Endothelial cell (in vitro differentiated cells): ENCODE results near the gene RAB11FIP4. TPM values are rescaled to one million over a fixed set of nuclear protein-coding genes. Genes with fewer than 3 reads are reported as not detected.

Source experiments
- DNase-seq: peaks from one replicate; pipeline ENCODE4 v3.0.0; 2021; ENCODE audit warnings: low spot score
- H3K27ac Mint-ChIP-seq: one replicate; pipeline ENCODE4 v1.8.0; 2021; ENCODE audit warnings: mixed read lengths, inconsistent platforms; ENCODE audit not compliant: unreplicated experiment
- H3K27me3 Mint-ChIP-seq: one replicate; pipeline ENCODE4 v1.8.0; 2021; ENCODE audit warnings: mild to moderate bottlenecking, moderate library complexity, mixed read lengths, inconsistent platforms; ENCODE audit not compliant: unreplicated experiment
- H3K36me3 Mint-ChIP-seq: one replicate; pipeline ENCODE4 v1.8.0; 2021; ENCODE audit warnings: mild to moderate bottlenecking, low read depth, mixed read lengths, inconsistent platforms; ENCODE audit not compliant: unreplicated experiment
- H3K4me1 Mint-ChIP-seq: one replicate; pipeline ENCODE4 v1.8.0; 2021; ENCODE audit warnings: mild to moderate bottlenecking, mixed read lengths, inconsistent platforms; ENCODE audit not compliant: unreplicated experiment
- H3K4me3 Mint-ChIP-seq: one replicate; pipeline ENCODE4 v1.8.0; 2021; ENCODE audit warnings: mild to moderate bottlenecking, mixed read lengths, inconsistent platforms; ENCODE audit not compliant: unreplicated experiment
- H3K9me3 Mint-ChIP-seq: one replicate; pipeline ENCODE4 v1.8.0; 2021; ENCODE audit warnings: mixed read lengths, inconsistent platforms; ENCODE audit not compliant: unreplicated experiment
- total RNA-seq: library from RNA; stranded (reverse); fragmentation: NEBNext Ultra II Directional; extraction: Animal tissue kit (Norgen Biotek cat#: 25700); gene quantifications from one replicate; pipeline ENCODE4 v1.2.1, GENCODE V29; 2021; ENCODE audit not compliant: unreplicated experiment
- TF ChIP-seq, protein P1 (sequence below): fragments of 200-600 bp; sonication (generic); IDR thresholded peaks from one replicate; pipeline ENCODE4 v1.5.0; 2021; ENCODE audit warnings: antibody characterized with exemption; ENCODE audit not compliant: unreplicated experiment

RAB11FIP4 gene
- total RNA-seq, 1 donor from 2014 or later: 0.92 TPM

- H3K4me1 Mint-ChIP-seq: peaks cover 3% of the 10 kb centered on the region
- no peak overlapping the region for H3K4me3 Mint-ChIP-seq
- TF ChIP-seq, protein P1, sequence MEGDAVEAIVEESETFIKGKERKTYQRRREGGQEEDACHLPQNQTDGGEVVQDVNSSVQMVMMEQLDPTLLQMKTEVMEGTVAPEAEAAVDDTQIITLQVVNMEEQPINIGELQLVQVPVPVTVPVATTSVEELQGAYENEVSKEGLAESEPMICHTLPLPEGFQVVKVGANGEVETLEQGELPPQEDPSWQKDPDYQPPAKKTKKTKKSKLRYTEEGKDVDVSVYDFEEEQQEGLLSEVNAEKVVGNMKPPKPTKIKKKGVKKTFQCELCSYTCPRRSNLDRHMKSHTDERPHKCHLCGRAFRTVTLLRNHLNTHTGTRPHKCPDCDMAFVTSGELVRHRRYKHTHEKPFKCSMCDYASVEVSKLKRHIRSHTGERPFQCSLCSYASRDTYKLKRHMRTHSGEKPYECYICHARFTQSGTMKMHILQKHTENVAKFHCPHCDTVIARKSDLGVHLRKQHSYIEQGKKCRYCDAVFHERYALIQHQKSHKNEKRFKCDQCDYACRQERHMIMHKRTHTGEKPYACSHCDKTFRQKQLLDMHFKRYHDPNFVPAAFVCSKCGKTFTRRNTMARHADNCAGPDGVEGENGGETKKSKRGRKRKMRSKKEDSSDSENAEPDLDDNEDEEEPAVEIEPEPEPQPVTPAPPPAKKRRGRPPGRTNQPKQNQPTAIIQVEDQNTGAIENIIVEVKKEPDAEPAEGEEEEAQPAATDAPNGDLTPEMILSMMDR: no peak
- DNase-seq: no peak
- no peaks in the 10 kb centered on the region for H3K9me3 Mint-ChIP-seq
- H3K36me3 Mint-ChIP-seq: no peaks in the 10 kb centered on the region
- H3K27me3 Mint-ChIP-seq: peaks cover 3% of the 10 kb centered on the region
- H3K27ac Mint-ChIP-seq: no peak overlapping the region
Measured at GRCh38 chr17:31466096-31466760, 74.8 kb downstream of the RAB11FIP4 start.

- H3K4me3 Mint-ChIP-seq: no peak overlapping the region
- no peaks in the 10 kb centered on the region for H3K36me3 Mint-ChIP-seq
- peaks cover 3% of the 10 kb centered on the region for H3K27me3 Mint-ChIP-seq
- H3K9me3 Mint-ChIP-seq: no peaks in the 10 kb centered on the region
- TF ChIP-seq, protein P1: no peak
- peaks cover 3% of the 10 kb centered on the region for H3K4me1 Mint-ChIP-seq
- no peak for DNase-seq
- H3K27ac Mint-ChIP-seq: no peak overlapping the region
Measured at GRCh38 chr17:31467502-31468256, 76.2 kb downstream of the RAB11FIP4 start.

- Mint-ChIP-seq H3K4me1 (peaks cover 3% of the 10 kb centered on the region), H3K4me3 (no peak overlapping the region), H3K9me3 (no peaks in the 10 kb centered on the region), H3K27me3 (peaks cover 5% of the 10 kb centered on the region), H3K27ac (no peak overlapping the region), H3K36me3 (no peaks in the 10 kb centered on the region)
- no peak for DNase-seq
- TF ChIP-seq, protein P1: no peak
Measured at GRCh38 chr17:31469959-31470358, 78.5 kb downstream of the RAB11FIP4 start.

GRCh38 chr17:31470592-31470991 is 79.1 kb downstream of the RAB11FIP4 start:
- Mint-ChIP-seq H3K27me3 (peaks cover 5% of the 10 kb centered on the region), H3K4me3 (no peak overlapping the region), H3K9me3 (no peaks in the 10 kb centered on the region), H3K36me3 (no peaks in the 10 kb centered on the region), H3K27ac (no peak overlapping the region), H3K4me1 (peaks cover 3% of the 10 kb centered on the region)
- no peak for DNase-seq
- TF ChIP-seq, protein P1: no peak

DNA sequence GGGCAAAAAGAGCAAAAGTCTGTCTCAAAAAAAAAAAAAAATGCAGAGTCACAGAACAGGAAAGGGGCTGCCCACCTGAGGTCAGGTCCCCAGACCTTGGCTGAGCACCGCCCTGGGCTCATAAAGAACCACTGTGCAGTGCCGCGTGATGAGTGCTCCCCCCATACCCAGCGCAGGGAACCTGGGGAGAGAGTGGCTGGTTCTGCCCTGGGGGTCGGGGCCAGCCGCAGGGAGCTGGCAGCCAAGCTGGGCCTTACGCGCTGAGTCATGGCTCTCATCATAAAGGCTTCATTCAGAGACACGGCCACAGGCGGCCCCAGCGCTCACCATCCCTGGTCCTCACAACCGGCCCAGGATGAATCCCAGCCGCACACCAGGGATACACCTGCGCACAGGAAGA is 80.7 kb downstream of the RAB11FIP4 start:
- Mint-ChIP-seq H3K36me3 (no peaks in the 10 kb centered on the region), H3K4me1 (peaks cover 3% of the 10 kb centered on the region), H3K27ac (no peak overlapping the region), H3K27me3 (peaks cover 2% of the 10 kb centered on the region), H3K9me3 (no peaks in the 10 kb centered on the region), H3K4me3 (no peak overlapping the region)
- no peak for DNase-seq
- TF ChIP-seq, protein P1: no peak
